ENCODE results near the gene TCP11L2. TPM values are rescaled to one million over a fixed set of nuclear protein-coding genes. Genes with fewer than 3 reads are reported as not detected.

Gene TCP11L2
- total and polyA plus RNA-seq, 2 of the 13 experiments (the other 11 are each of a cell fraction or from before 2014, with no cell fraction given) = 4.6 to 24.1 TPM

- TF ChIP-seq TERF1 (CRISPR knock-in tag; IDR thresholded peaks at IDR 0.05) (no peak), SKI (IDR thresholded peaks at IDR 0.05; ENCODE audit: partially characterized antibody) (no peak), REPIN1 (CRISPR knock-in tag; IDR thresholded peaks at IDR 0.05; ENCODE audit: borderline replicate concordance, low read depth) (no peak), PPARG (CRISPR knock-in tag; conservative IDR thresholded peaks at IDR 0.05) (no peak), RXRA (CRISPR knock-in tag; IDR thresholded peaks at IDR 0.05) (no peak; the same call in 1 of the 2 replicates), NRL (CRISPR knock-in tag; IDR thresholded peaks at IDR 0.05; ENCODE audit: borderline replicate concordance) (no peak), SETDB1 (CRISPR knock-in tag; IDR thresholded peaks at IDR 0.05; ENCODE audit: borderline replicate concordance) (no peak), JUN (CRISPR knock-in tag; IDR thresholded peaks at IDR 0.05) (no peak), ZNF792 (CRISPR knock-in tag; IDR thresholded peaks at IDR 0.05) (no peak), ZNF567 (CRISPR knock-in tag; IDR thresholded peaks at IDR 0.05; ENCODE audit: borderline replicate concordance) (no peak), PATZ1 (CRISPR knock-in tag; IDR thresholded peaks at IDR 0.05) (no peak), KDM5A (IDR thresholded peaks at IDR 0.05; ENCODE audit: borderline replicate concordance, low read length) (no peak), PHF20 (CRISPR knock-in tag; IDR thresholded peaks at IDR 0.05) (no peak), HES4 (CRISPR knock-in tag; IDR thresholded peaks at IDR 0.05; ENCODE audit: borderline replicate concordance) (no peak), PAWR (CRISPR knock-in tag; IDR thresholded peaks at IDR 0.05; ENCODE audit: borderline replicate concordance) (no peak), CEBPB (IDR thresholded peaks at IDR 0.05; ENCODE audit: borderline replicate concordance, low read depth, low read length) (no peak)
- TF ChIP-seq, protein P1, sequence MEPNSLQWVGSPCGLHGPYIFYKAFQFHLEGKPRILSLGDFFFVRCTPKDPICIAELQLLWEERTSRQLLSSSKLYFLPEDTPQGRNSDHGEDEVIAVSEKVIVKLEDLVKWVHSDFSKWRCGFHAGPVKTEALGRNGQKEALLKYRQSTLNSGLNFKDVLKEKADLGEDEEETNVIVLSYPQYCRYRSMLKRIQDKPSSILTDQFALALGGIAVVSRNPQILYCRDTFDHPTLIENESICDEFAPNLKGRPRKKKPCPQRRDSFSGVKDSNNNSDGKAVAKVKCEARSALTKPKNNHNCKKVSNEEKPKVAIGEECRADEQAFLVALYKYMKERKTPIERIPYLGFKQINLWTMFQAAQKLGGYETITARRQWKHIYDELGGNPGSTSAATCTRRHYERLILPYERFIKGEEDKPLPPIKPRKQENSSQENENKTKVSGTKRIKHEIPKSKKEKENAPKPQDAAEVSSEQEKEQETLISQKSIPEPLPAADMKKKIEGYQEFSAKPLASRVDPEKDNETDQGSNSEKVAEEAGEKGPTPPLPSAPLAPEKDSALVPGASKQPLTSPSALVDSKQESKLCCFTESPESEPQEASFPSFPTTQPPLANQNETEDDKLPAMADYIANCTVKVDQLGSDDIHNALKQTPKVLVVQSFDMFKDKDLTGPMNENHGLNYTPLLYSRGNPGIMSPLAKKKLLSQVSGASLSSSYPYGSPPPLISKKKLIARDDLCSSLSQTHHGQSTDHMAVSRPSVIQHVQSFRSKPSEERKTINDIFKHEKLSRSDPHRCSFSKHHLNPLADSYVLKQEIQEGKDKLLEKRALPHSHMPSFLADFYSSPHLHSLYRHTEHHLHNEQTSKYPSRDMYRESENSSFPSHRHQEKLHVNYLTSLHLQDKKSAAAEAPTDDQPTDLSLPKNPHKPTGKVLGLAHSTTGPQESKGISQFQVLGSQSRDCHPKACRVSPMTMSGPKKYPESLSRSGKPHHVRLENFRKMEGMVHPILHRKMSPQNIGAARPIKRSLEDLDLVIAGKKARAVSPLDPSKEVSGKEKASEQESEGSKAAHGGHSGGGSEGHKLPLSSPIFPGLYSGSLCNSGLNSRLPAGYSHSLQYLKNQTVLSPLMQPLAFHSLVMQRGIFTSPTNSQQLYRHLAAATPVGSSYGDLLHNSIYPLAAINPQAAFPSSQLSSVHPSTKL (CRISPR knock-in tag; IDR thresholded peaks at IDR 0.05) = peak; percentile 87
- TF ChIP-seq, protein P2, sequence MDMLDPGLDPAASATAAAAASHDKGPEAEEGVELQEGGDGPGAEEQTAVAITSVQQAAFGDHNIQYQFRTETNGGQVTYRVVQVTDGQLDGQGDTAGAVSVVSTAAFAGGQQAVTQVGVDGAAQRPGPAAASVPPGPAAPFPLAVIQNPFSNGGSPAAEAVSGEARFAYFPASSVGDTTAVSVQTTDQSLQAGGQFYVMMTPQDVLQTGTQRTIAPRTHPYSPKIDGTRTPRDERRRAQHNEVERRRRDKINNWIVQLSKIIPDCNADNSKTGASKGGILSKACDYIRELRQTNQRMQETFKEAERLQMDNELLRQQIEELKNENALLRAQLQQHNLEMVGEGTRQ (IDR thresholded peaks at IDR 0.05; ENCODE audit: low read depth, low read length) = no peak
- TF ChIP-seq, protein P2 (CRISPR knock-in tag; IDR thresholded peaks at IDR 0.05; ENCODE audit: borderline replicate concordance) = no peak
Observed at GRCh38 chr12:106296179-106296877, 6.2 kb upstream of the TCP11L2 start (continued).
